ENCODE measurements around the gene FRK.

- TF ChIP-seq POLR2A (IDR thresholded peaks at IDR 0.05), result no peak
- TF ChIP-seq CTCF (IDR thresholded peaks at IDR 0.05), result no peak
Measured at GRCh38 chr6:115891750-115892149, 168.9 kb downstream of the FRK start.

All from testis (tissue), 2 donors.